NCI-H345 treated with DMSO at 0.1 percent for 48 hours (cell line): ENCODE data around the gene MPC2.

Experiments
- DNase-seq: peaks from one replicate; lab custom pipeline; 2025; ENCODE audit not compliant: unreplicated experiment; lab: John Stamatoyannopoulos, UW

MPC2 gene

GRCh38 chr1:167936930-167937708, at the start of gene MPC2:
TSS of gene MPC2 (minus strand) at chr1:167937072. CDS start at chr1:167935841, 1,231 bp downstream.
- DNase-seq: peak; percentile 60

- DNase-seq: no peak
Measured at GRCh38 chr1:167984886-167985489, 48.1 kb upstream of the MPC2 start.

GRCh38 chr1:167983797-167984420, 47.0 kb upstream of the MPC2 start:
- DNase-seq: no peak

- no peak for DNase-seq
Measured at GRCh38 chr1:167981933-167982332, 45.1 kb upstream of the MPC2 start.

- DNase-seq: no peak
Measured at GRCh38 chr1:167977245-167977644, 40.4 kb upstream of the MPC2 start.

DNA sequence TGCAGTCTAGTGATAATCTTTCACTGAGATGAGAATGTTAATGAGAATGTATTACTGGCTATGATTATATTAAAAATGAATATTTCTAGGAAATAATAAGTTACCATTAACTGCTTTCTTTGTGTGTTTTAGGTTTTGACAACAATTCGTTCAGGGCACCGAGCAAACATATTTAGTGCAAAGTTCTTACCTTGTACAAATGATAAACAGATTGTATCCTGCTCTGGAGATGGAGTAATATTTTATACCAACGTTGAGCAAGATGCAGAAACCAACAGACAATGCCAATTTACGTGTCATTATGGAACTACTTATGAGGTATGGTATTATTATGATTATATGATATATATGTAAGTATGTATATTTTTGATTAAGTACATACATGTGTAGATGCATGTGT, 37.8 kb upstream of the MPC2 start:
- DNase-seq: no peak

DNA sequence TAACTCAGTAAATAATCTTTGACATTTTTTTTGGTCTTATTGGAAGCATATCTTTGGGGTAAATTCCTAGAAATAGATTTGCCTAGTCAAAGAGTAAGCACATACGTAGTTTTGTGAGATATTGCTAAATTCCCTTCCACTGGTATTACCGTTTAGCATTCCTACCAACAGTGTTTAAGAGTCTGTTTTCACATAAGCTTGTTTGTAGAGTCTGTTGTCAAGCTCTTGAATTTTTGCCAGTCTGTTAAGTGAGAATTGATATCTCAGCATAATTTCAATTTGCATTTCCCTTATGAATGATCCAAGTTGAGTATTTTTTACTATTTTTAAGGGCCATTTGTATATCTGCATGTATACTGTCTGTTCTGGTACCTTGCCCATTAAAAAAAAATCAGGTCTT, 37.0 kb upstream of the MPC2 start:
- DNase-seq: no peak

GRCh38 chr1:167968569-167968968, 31.7 kb upstream of the MPC2 start:
- DNase-seq: no peak

DNA sequence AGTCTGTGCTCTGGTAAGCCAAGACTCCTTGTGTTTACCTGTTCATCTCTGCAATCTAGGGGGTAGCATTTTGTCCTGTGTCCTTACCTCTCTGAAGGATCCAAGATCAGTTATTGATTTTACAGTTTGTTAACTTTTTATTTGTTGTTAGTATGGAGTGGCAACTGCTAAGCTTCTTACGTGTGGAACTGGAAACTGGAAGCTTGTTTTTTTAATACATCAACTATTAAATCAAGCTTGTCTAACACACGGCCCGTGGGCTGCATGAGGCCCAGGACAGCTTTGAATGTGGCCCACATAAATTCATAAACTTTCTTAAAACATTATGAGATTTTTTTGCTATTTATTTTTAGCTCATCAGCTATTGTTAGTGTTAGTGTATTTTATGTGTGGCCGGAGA, 29.2 kb upstream of the MPC2 start:
- DNase-seq: no peak

- no peak for DNase-seq
Measured at GRCh38 chr1:167964646-167965045, 27.8 kb upstream of the MPC2 start.

- DNase-seq: no peak
Measured at GRCh38 chr1:167957710-167958109, 20.8 kb upstream of the MPC2 start.

DNA sequence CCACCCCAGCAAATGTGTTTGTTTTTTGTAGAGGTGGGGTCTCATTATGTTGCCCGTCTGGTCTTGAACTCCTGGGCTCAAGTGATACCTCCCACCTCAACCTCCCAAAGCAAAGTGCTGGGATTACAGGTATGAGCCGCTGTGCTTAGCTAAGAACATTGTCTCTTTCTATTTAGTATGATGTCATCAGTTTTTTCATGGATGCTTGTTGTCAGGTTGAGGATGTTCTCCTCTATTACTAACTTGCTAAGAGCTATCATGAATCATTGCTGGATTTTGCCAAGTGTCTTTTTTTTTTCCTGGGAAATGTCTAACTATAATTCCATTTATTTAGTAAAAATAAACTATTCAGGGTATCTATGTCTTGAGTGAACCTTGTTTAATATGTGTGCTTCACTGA, 19.0 kb upstream of the MPC2 start:
- no peak for DNase-seq

- DNase-seq: no peak
Measured at GRCh38 chr1:167950569-167950968, 13.7 kb upstream of the MPC2 start.

DNA sequence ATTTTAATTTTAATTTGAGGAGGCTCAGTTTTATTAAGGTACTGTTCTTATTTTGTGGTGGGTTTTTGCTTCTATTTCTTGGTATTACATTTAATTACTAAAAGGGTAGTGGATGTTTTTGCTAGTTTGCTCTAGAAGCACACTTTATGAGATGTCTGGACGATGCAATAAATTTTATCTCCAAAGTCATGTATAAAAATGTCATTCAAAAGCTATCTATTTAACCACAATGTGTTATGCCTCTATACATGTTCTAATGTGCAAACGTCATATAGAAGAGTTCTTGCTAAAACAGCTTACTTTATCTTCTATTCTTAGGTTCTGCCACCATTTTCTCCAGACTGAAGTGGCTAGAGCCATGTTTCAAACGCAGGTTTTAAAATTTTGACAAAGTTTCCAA, 12.9 kb upstream of the MPC2 start:
- DNase-seq: no peak

DNA sequence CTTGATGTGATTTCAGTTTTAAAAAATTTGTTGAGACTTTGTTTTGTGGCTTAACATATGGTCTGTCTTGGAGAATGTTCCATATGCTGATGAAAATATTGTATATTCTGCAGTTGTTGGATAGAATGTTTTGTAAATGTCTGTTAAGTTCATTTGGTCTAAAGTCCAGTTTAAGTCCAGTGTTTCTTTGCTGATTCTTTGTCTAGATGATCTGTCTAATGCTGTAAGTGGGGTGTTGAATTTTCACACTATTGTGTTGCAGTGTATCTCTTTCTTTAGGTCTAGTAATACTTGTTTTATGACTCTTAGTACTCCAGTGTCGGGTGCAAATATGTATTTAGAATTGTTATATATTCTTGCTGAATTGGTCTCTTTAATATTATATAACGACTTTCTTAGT, 10.9 kb upstream of the MPC2 start:
- no peak for DNase-seq

DNA sequence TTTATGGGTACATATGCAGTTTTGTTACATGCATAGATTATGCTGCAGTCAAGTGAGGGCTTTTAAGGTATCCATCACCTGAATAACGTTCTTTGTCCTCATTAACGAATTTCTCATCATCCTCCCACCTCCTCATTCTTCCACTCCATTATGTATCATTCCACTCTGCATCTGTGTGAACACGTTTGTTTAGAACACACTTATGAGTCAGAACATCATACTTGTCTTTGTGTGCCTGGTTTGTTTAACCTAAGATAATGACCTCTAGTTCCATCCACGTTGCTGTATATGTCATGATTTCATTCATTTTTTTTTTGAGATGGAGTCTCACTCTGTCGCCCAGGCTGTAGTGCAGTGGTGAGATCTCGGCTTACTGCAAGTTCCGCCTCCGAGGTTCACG, 6.7 kb upstream of the MPC2 start:
- no peak for DNase-seq

DNA sequence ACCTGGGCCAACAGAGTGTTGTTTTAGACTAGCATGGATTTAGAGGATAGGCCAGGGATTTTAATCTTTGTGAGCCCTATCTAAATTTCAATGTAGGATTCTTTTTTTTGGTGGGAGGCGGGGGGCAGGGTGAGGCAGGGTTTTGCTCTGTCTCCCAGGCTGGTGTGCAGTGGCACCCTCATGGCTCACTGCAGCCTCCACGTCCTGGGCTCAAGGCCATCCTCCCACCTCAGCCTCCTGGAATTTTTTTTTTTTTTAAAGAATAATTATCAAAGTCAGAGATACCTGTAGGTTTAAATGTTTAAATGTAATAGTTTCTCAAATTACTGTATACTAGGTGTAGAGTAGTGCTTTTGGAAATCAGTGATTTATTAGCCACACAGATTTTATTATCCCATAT, 3.4 kb upstream of the MPC2 start:
- no peak for DNase-seq

DNA sequence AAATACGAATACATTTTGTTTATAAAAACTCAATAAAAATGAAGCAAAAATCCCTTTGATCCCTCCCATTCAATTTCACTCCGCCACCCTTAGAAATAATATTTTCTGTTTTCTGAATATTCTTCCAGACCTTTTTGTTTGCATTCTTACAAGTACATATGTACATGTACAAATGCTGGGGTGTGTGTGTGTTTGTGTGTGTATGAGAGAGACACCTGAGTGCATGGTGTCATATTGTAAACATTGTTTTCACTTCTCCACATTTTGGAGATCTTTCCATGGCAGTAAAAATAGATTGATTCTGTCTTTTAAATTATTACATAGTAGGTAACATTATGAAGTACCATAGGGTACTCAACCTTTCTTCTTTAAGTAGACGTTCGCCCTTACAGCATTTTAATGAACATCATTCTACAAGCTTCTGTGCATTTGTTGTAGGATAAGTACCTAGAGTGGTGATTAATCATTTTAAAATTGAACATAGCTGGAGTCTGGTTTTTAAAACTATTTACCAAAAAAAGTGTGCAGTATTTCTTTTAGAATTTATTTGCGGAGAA, 1.3 kb upstream of the MPC2 start:
- no peak for DNase-seq

DNA sequence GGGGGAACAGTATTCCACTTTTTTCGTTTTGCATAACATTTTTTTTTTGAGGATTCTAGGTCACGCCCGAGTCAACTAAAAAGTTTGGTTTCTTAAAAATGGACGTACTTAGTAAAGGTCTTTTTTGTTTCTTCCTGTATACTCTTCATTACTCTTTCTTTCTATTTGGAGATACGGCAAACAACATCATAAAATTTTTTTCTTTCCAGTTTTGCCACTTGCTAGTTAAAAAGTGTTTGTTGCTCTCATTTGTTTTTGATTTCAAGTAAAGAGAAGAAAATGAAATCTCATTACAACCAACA, 788 bp upstream of the MPC2 start:
- no peak for DNase-seq

- DNase-seq: peak; percentile 97
Measured at GRCh38 chr1:167936068-167936929, 573 bp downstream of the MPC2 start, which contains the start of gene DCAF6. TSS of gene DCAF6 (plus strand) at chr1:167936683. CDS start at chr1:167936912, 229 bp downstream.
